Adrenal gland (tissue), 12 donors: ENCODE results near the gene RASSF5. TPM values are rescaled to one million over a fixed set of nuclear protein-coding genes. Genes with fewer than 3 reads are reported as not detected.
A peak's percentile ranks its signal among the peaks of the same experiment; 100 is the strongest.

ENCODE experiments used
- DNase-seq, 7 donors: peaks; one replicate each; pipeline ENCODE4 v3.0.0-alpha.2; 2019 to 2020
- H3K27ac ChIP-seq, 5 donors: fragments of 200-600 bp; sonication (generic) in 4 of 5; 1 replicate in 3 of 5; 2 replicates in 2 of 5; pipeline versions ENCODE4 v1.5.1 to v1.8.0; 2016 to 2020; ENCODE audit warnings: mild to moderate bottlenecking in 1 of 5
- H3K27me3 ChIP-seq: fragments of 200-600 bp; 2 replicates; pipeline ENCODE4 v1.8.0; 2021
- H3K36me3 ChIP-seq, 2 donors: fragments of 200-600 bp; replicated peaks in 1 of 2; 1 replicate in 1 of 2; 2 replicates in 1 of 2; pipeline versions ENCODE4 v1.5.1 to v1.8.0; 2018 to 2022
- H3K4me1 ChIP-seq, 2 donors: fragments of 200-600 bp; replicated peaks in 1 of 2; 1 replicate in 1 of 2; 2 replicates in 1 of 2; pipeline versions ENCODE4 v1.5.1 to v1.8.0; 2018 to 2021
- H3K4me3 ChIP-seq, 4 donors: fragments of 200-600 bp; sonication (generic) in 3 of 4; one replicate each; pipeline ENCODE4 v1.5.1; 2016 to 2018
- H3K9me3 ChIP-seq, 3 donors: fragments of 200-600 bp; sonication (generic) in 1 of 3; replicated peaks in 1 of 3; 1 replicate in 2 of 3; 2 replicates in 1 of 3; pipeline versions ENCODE4 v1.5.1 to v1.8.0; 2016 to 2021
- POLR2A ChIP-seq, 2 donors: fragments of 450-650 bp; IDR thresholded peaks; one replicate each; pipeline ENCODE4 v1.6.1; 2017; ENCODE audit warnings: antibody characterized with exemption in 2 of 2, mild to moderate bottlenecking in 2 of 2, moderate library complexity in 1 of 2
- WGBS, 4 donors: extraction: QIAGEN DNeasy Blood & Tissue Kit in 2 of 4; methylation state at CpG; one replicate each; pipeline versions ENCODE4 v1.1.5 to v1.1.7; 2013 to 2017; 5-methylcytosine and 5-hydroxymethylcytosine counted together
- intact Hi-C, 2 donors: fragments of 100-400 bp; cut with DNase I; formaldehyde crosslinking; loops; one replicate each; pipeline versions ENCODE4 v1.14.1 to v1.15.0; 2022 to 2023
- polyA plus RNA-seq, 3 donors: library from polyadenylated mRNA; stranded (reverse); fragments of 200-250 nt in 2 of 3; fragments of 350-450 nt in 1 of 3; fragmentation: Illumina TruSeq in 1 of 3; extraction: RNeasy Lipid Tissue Mini Kit (QIAGEN cat#74804) in 1 of 3; gene quantifications; one replicate each; pipeline ENCODE4 v1.2.3, GENCODE V29; 2013 to 2014
- total RNA-seq, 9 donors: library from RNA; depleted of rRNA in 4 of 9; stranded (reverse); fragments of >200 nt in 4 of 9; fragments of 120-200 nt in 1 of 9; fragmentation: NEBNext Ultra II Directional in 1 of 9; extraction: Animal tissue kit (Norgen Biotek cat#: 25700) in 1 of 9; gene quantifications; one replicate each; pipeline versions ENCODE4 v1.1.0 to v1.2.4, GENCODE V29; 2013 to 2023
- TF ChIP-seq, protein P1 (sequence below), 6 experiments: fragments of 450-650 bp in 4 of 6; fragments of 200-600 bp in 2 of 6; sonication (generic) in 1 of 6; IDR thresholded peaks; 1 replicate in 5 of 6; 2 replicates in 1 of 6; pipeline versions ENCODE4 v1.5.1 to v1.8.0; 2016 to 2021; ENCODE audit warnings: antibody characterized with exemption in 6 of 6, mild to moderate bottlenecking in 2 of 6, moderate library complexity in 1 of 6
- donor health status: healthy with polysubstance abuse.
- donor health status: Bipolar disorder and iron deficiency.
- donor health status: DM: yes; HTN: yes; CAD: no.
- donor health status: DM: no; HTN: no; CAD: no.
- donor health status: DM: no; HTN: no; CAD: no.
- donor health status: DM: yes; HTN: yes; CAD: no.

The RASSF5 gene
- total and polyA plus RNA-seq, 12 donors, result 7.1 to 57.9 (median 27.0) TPM

DNA sequence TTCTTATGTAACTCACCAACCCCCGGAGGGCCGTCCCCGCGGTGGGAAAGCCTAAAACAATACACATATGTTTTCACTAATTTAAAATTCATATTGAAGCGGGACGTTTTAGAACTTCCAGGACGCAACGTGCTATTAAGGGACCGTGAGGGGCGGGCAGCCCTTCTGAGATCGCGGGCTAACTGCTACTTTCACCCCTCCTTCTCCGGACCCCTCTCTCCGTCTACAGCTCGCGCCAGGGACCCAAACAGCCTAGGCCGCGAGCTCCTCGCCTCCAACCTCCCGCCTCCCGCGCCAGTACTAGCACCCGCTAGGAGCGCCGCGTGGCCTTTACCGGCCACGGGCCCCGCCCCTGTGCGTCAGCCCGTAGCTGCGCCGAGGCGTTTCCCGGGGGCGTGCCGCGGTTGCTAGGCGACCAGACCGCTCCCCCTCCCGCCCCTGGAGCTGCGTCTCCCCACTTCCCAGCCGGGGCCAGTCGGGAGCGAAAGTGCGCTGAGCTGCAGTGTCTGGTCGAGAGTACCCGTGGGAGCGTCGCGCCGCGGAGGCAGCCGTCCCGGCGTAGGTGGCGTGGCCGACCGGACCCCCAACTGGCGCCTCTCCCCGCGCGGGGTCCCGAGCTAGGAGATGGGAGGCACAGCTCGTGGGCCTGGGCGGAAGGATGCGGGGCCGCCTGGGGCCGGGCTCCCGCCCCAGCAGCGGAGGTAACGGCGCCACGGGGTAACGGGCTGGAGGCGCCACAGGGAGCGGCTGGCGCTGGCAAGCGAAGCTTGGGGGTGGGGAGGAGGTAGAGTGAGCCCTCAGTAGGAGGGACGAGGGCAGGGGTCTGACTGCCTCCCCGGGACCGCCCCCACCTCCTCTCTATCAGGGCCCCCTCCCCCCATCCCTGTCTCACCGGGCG lies 128.0 kb downstream of the RASSF5 start, which contains the start of gene DYRK3:
Gene DYRK3, plus strand, starts transcription at position 457 of the 898 bp plus-strand sequence. Its CDS starts 168 bp downstream, at position 625.
- Histone ChIP-seq H3K4me1 (peaks cover 8 to 28% of the 10 kb centered on the region in 2 donors), H3K27ac (peak within 1 kb of the TSS in 4 of 5 donors; percentile 27 to 85 (median 62)), H3K27me3 (no peaks in the 10 kb centered on the region), H3K4me3 (peak within 1 kb of the TSS; percentile 37 to 97 (median 80)), H3K9me3 (no peaks in the 10 kb centered on the region), H3K36me3 (peaks cover 0 to 3% of the 10 kb centered on the region in 2 donors)
- 0% methylated on average over 18 to 84 of the region's 84 CpGs for WGBS, 4 donors
- DNase-seq, result peak; percentile 95 to 97 (median 97)
- intact Hi-C loops, result loop anchor here (2.0 to 10.0 kb wide), 3 partner anchors 29 to 279 kb away; no protein-coding TSS in a partner anchor
- TF ChIP-seq, protein P1, sequence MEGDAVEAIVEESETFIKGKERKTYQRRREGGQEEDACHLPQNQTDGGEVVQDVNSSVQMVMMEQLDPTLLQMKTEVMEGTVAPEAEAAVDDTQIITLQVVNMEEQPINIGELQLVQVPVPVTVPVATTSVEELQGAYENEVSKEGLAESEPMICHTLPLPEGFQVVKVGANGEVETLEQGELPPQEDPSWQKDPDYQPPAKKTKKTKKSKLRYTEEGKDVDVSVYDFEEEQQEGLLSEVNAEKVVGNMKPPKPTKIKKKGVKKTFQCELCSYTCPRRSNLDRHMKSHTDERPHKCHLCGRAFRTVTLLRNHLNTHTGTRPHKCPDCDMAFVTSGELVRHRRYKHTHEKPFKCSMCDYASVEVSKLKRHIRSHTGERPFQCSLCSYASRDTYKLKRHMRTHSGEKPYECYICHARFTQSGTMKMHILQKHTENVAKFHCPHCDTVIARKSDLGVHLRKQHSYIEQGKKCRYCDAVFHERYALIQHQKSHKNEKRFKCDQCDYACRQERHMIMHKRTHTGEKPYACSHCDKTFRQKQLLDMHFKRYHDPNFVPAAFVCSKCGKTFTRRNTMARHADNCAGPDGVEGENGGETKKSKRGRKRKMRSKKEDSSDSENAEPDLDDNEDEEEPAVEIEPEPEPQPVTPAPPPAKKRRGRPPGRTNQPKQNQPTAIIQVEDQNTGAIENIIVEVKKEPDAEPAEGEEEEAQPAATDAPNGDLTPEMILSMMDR (IDR thresholded peaks at IDR 0.05), result no peak
- TF ChIP-seq POLR2A (IDR thresholded peaks at IDR 0.05), result peak; percentile 72 to 93

DNA sequence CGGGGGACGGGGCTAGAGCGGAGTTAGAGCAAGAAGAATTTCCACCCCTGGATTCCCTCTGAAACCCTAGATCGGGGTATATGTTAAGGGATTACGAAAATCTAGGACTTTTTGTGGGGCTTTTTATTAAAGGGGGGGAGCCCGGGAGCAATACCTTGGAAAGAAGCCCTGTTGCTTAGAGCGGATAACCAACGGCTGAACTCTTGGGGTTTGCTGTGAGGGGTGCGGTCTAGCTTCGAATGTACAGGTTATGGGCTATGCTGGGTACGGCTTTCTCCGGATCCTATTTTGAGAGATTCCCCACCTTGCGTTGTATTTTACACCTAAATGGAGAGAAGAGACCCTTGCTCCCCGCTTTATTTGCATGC lies 128.6 kb downstream of the RASSF5 start:
- Histone ChIP-seq H3K4me1 (peaks cover 8 to 28% of the 10 kb centered on the region in 2 donors), H3K9me3 (no peaks in the 10 kb centered on the region), H3K36me3 (peaks cover 0 to 3% of the 10 kb centered on the region in 2 donors), H3K27ac (peak overlapping the region in 3 of 5 donors; percentile 44 to 85 (median 81)), H3K27me3 (no peaks in the 10 kb centered on the region), H3K4me3 (peak overlapping the region; percentile 37 to 97 (median 80))
- intact Hi-C loops, result loop anchor here (2.0 to 10.0 kb wide), 3 partner anchors 29 to 279 kb away; no protein-coding TSS in a partner anchor
- WGBS, 4 donors, result 6 to 8% (median 6%) methylated on average over 12 to 14 of the region's 14 CpGs
- TF ChIP-seq, protein P1 (IDR thresholded peaks at IDR 0.05), result no peak
- no peak for TF ChIP-seq POLR2A (IDR thresholded peaks at IDR 0.05)
- no peak for DNase-seq

DNA sequence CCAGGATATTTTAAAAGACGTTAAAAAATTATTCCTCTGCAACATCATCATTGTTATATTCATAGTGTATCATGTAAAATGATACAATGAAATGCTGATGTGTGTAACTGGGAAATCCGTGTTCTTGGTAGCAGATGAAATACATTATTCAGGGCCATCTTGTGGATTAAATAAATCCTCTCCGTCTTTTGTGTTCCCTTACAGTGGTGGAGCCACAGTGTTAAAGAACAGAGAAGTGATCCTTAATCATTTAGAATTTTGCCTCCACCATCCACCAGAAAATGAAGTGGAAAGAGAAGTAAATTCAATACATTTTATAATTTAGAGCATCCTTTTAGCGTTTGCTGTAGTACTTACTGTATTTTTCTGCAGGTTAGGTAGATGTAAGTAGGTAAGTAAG lies 129.3 kb downstream of the RASSF5 start:
- Histone ChIP-seq H3K4me1 (peaks cover 8 to 28% of the 10 kb centered on the region in 2 donors), H3K9me3 (no peaks in the 10 kb centered on the region), H3K4me3 (peak overlapping the region in 1 of 4 donors; percentile 97), H3K36me3 (peaks cover 0 to 3% of the 10 kb centered on the region in 2 donors), H3K27me3 (no peaks in the 10 kb centered on the region), H3K27ac (no peak overlapping the region)
- DNase-seq, result no peak
- TF ChIP-seq, protein P1 (IDR thresholded peaks at IDR 0.05), result no peak
- no peak for TF ChIP-seq POLR2A (IDR thresholded peaks at IDR 0.05)
- WGBS, 4 donors, result 42 to 49% (median 47%) methylated on average over 4 of the region's 4 CpGs
- intact Hi-C loops, result loop anchor here (10.0 kb wide), 2 partner anchors 88 to 278 kb away; no protein-coding TSS in a partner anchor

DNA sequence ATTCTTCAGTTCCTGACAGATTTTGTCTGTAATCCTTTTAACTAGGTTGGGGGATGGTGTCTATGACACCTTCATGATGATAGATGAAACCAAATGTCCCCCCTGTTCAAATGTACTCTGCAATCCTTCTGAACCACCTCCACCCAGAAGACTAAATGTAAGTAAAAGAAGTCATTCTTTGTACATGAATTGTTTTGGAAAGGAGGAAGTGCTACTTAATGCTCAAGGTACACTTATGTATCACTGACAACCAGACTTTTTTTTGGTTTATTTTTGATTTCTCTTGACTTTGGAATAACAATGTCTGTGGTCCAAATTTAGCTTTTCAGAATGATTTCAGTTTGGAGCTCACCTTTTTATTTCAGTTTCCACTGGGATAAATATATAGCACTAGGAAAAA lies 130.3 kb downstream of the RASSF5 start:
- no peak for DNase-seq
- TF ChIP-seq, protein P1 (IDR thresholded peaks at IDR 0.05), result no peak
- TF ChIP-seq POLR2A (IDR thresholded peaks at IDR 0.05), result no peak
- H3K4me3 ChIP-seq, result no peak overlapping the region
- H3K9me3 ChIP-seq, result no peaks in the 10 kb centered on the region
- H3K27ac ChIP-seq, result no peak overlapping the region
- peaks cover 0 to 3% of the 10 kb centered on the region in 2 donors for H3K36me3 ChIP-seq
- H3K27me3 ChIP-seq, result no peaks in the 10 kb centered on the region
- intact Hi-C loops, result loop anchor here (10.0 kb wide), 2 partner anchors 87 to 277 kb away; no protein-coding TSS in a partner anchor
- H3K4me1 ChIP-seq, result peaks cover 8 to 28% of the 10 kb centered on the region in 2 donors
